Neuronal stem cell (in vitro differentiated cells): ENCODE data around the gene PLA2G12A.

Experiments used
- DNase-seq: peaks from one replicate; pipeline ENCODE4 v3.0.0-alpha.2; 2013; ENCODE audit warnings: low spot score
- H2AFZ ChIP-seq: one replicate; pipeline ENCODE4 v1.6.1; 2013; ENCODE audit warnings: mild to moderate bottlenecking, low read length, inconsistent platforms
- H2AK5ac ChIP-seq: 2 replicates; pipeline ENCODE4 v1.6.1; 2013; ENCODE audit warnings: low read depth, mild to moderate bottlenecking, inconsistent platforms, low read length, moderate library complexity, mixed read lengths
- H2BK120ac ChIP-seq: 2 replicates; pipeline ENCODE4 v1.6.1; 2013; ENCODE audit warnings: low read depth, mild to moderate bottlenecking, inconsistent platforms, low read length, moderate library complexity, mixed read lengths
- H2BK12ac ChIP-seq: one replicate; pipeline ENCODE4 v1.6.1; 2013; ENCODE audit warnings: low read length, inconsistent platforms
- H2BK15ac ChIP-seq: 2 replicates; pipeline ENCODE4 v1.6.1; 2013; ENCODE audit warnings: mild to moderate bottlenecking, low read length, inconsistent platforms, mixed read lengths
- H2BK5ac ChIP-seq: one replicate; pipeline ENCODE4 v1.6.1; 2013; ENCODE audit warnings: inconsistent platforms, mild to moderate bottlenecking, low read length, moderate library complexity
- H3K14ac ChIP-seq: one replicate; pipeline ENCODE4 v1.6.1; 2013; ENCODE audit warnings: low read length, inconsistent platforms
- H3K18ac ChIP-seq: 2 replicates; pipeline ENCODE4 v1.6.1; 2013; ENCODE audit warnings: low read length, inconsistent platforms
- H3K23ac ChIP-seq: 2 replicates; pipeline ENCODE4 v1.6.1; 2013; ENCODE audit warnings: low read depth, mild to moderate bottlenecking, mixed read lengths, low read length, inconsistent platforms; ENCODE audit not compliant: poor library complexity
- H3K27ac ChIP-seq: replicated peaks from 3 replicates; pipeline ENCODE4 v1.5.1; 2013; ENCODE audit warnings: low read length, inconsistent platforms
- H3K27me3 ChIP-seq, 3 experiments: 2 replicates each; pipeline ENCODE4 v1.6.1; 2013; ENCODE audit warnings: low read length in 3 of 3, mild to moderate bottlenecking in 2 of 3, inconsistent platforms in 1 of 3, low read depth in 1 of 3, mixed read lengths in 1 of 3, moderate library complexity in 1 of 3; ENCODE audit not compliant: control insufficient read depth in 3 of 3, insufficient read depth in 3 of 3
- H3K36me3 ChIP-seq, 2 donors: replicated peaks in 1 of 2; 2 replicates each; pipeline ENCODE4 v1.6.1; 2013; ENCODE audit warnings: low read length in 2 of 2; ENCODE audit not compliant: control insufficient read depth in 2 of 2, insufficient read depth in 2 of 2
- H3K4ac ChIP-seq: 2 replicates; pipeline ENCODE4 v1.6.1; 2013; ENCODE audit warnings: inconsistent platforms, mild to moderate bottlenecking, low read length, moderate library complexity
- H3K4me1 ChIP-seq, 2 donors: 1 replicate in 1 of 2; 2 replicates in 1 of 2; pipeline ENCODE4 v1.6.1; 2013; ENCODE audit warnings: low read length in 2 of 2, low read depth in 1 of 2; ENCODE audit not compliant: control insufficient read depth in 2 of 2, insufficient read depth in 1 of 2
- H3K4me2 ChIP-seq: one replicate; pipeline ENCODE4 v1.6.1; 2013; ENCODE audit warnings: mild to moderate bottlenecking, low read length, inconsistent platforms; ENCODE audit not compliant: insufficient read depth, poor library complexity, severe bottlenecking
- H3K4me3 ChIP-seq, 2 donors: 2 replicates each; pipeline ENCODE4 v1.5.1; 2013; ENCODE audit warnings: low read length in 2 of 2, mild to moderate bottlenecking in 2 of 2, inconsistent platforms in 1 of 2, moderate library complexity in 1 of 2
- H3K79me1 ChIP-seq: one replicate; pipeline ENCODE4 v1.6.1; 2013; ENCODE audit warnings: low read depth, mild to moderate bottlenecking, inconsistent platforms, low read length, moderate library complexity
- H3K9ac ChIP-seq: one replicate; pipeline ENCODE4 v1.6.1; 2013; ENCODE audit warnings: mild to moderate bottlenecking, low read depth, low read length, inconsistent platforms; ENCODE audit not compliant: poor library complexity
- H3K9me3 ChIP-seq, 2 donors: replicated peaks in 1 of 2; 2 replicates each; pipeline versions ENCODE3 to v1.6.1; 2013; ENCODE audit warnings: low read length in 2 of 2, mild to moderate bottlenecking in 2 of 2, inconsistent platforms in 1 of 2, low read depth in 1 of 2, mixed read lengths in 1 of 2, moderate library complexity in 1 of 2; ENCODE audit not compliant: control insufficient read depth in 2 of 2, insufficient read depth in 1 of 2
- H4K8ac ChIP-seq: one replicate; pipeline ENCODE4 v1.6.1; 2013; ENCODE audit warnings: low read depth, mild to moderate bottlenecking, inconsistent platforms, low read length, moderate library complexity
- H4K91ac ChIP-seq: one replicate; pipeline ENCODE4 v1.6.1; 2013; ENCODE audit warnings: low read length, low read depth, mild to moderate bottlenecking, inconsistent platforms; ENCODE audit not compliant: poor library complexity
- WGBS, 2 donors: extraction: QIAGEN DNeasy Blood & Tissue Kit; methylation state at CpG; one replicate each; pipeline ENCODE4 v1.1.7; 2013; ENCODE audit warnings: missing lambda C conversion rate in 2 of 2, mixed read lengths in 1 of 2; ENCODE audit not compliant: insufficient read length in 2 of 2, insufficient replicate concordance in 1 of 2; ENCODE audit errors: extremely low coverage in 2 of 2; 5-methylcytosine and 5-hydroxymethylcytosine counted together

Gene PLA2G12A

DNA sequence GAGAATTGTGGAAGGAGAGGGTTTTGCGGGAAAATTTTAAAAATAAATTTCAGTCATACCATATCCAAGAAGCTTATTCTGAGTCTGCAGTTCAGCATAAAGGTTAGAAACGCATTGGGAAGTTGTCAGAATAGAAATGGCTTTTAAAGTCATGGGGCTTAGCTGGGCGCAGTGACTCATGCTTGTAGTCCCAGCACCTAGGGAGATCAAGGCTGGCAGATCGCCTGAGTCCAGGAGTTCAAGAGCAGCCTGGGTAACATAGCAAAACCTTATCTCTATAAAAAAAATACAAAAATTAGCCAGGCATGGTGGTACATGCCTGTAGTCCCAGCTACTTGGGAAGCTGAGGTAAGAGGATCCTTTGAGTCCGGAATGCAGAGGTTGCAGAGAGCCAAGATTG, 3.9 kb upstream of the PLA2G12A start:
- Histone ChIP-seq H3K27ac (no peak overlapping the region), H3K79me1 (peaks cover 2% of the 10 kb centered on the region), H3K36me3 (no peaks in the 10 kb centered on the region), H3K23ac (no peak overlapping the region), H2BK15ac (no peak overlapping the region), H3K4me2 (no peak overlapping the region), H2AK5ac (no peak overlapping the region), H4K91ac (no peak overlapping the region), H3K18ac (no peak overlapping the region), H3K4me3 (no peak overlapping the region), H3K4me1 (peaks cover 0 to 3% of the 10 kb centered on the region in 2 donors), H2AFZ (no peak overlapping the region), H3K27me3 (peaks cover 0 to 16% (median 9%) of the 10 kb centered on the region in 3 experiments), H2BK5ac (no peak overlapping the region), H3K9me3 (no peaks in the 10 kb centered on the region), H2BK120ac (no peak overlapping the region), H2BK12ac (no peak overlapping the region), H4K8ac (no peak overlapping the region), H3K9ac (no peak overlapping the region), H3K14ac (no peak overlapping the region), H3K4ac (no peak overlapping the region)
- no CpG with 5 or more reads among the region's 5 CpGs for WGBS, 2 donors
- DNase-seq: no peak

DNA sequence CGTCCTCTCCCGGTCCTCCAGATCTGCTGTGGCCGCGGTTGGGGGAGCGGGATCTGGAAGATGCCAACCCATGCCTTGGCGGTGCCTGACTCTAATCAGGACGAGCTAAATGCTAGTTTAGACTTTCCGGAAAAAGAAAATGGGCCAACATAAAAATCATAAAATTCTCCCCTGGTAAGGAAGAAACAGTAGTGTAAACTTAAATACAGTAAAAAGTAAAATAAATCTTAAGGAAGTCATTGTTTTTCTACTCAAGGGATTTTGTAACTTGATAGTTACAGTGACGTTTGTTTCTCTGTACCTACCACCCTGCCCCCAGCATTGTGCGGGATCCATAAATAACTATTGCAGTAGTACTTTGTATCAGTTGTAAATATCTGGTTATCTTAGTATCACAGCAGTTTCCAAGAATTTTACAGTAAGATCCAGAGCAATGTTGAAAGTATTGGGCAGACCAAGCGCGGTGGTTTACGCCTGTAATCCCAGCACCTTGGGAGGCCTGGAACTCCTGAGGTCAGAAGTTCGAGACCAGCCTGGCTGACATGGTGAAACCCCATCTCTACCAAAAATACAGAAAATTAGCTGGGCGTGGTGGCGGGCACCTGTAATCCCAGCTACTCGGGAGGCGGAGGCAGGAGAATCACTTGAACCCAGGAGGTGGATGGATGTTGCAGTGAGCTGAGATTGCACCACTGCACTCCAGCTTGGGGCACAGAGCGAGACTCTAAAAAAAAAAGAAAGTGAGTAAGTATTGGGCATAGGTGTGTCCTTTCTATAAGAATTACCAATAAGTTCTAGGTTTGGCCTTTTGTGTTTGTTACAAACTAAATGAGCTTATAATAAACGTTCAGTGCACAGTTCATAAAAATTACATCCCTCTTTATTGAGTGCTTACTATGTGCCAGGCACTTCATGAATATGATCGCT, 1.0 kb upstream of the PLA2G12A start:
- Histone ChIP-seq H3K4me2 (peak overlapping the region; percentile 90), H2AFZ (peak overlapping the region; percentile 98), H2BK5ac (no peak overlapping the region), H3K9ac (peak overlapping the region; percentile 87), H4K91ac (no peak overlapping the region), H3K27me3 (peaks cover 0 to 13% (median 9%) of the 10 kb centered on the region in 3 experiments), H3K36me3 (no peaks in the 10 kb centered on the region), H3K27ac (no peak overlapping the region), H3K14ac (no peak overlapping the region), H2BK12ac (no peak overlapping the region), H2BK15ac (no peak overlapping the region), H3K18ac (peak overlapping the region; percentile 92), H2AK5ac (no peak overlapping the region), H3K4me1 (peaks cover 0 to 3% of the 10 kb centered on the region in 2 donors), H3K79me1 (peaks cover 2% of the 10 kb centered on the region), H2BK120ac (no peak overlapping the region), H4K8ac (no peak overlapping the region), H3K23ac (peak overlapping the region; percentile 6), H3K4ac (no peak overlapping the region), H3K9me3 (no peaks in the 10 kb centered on the region), H3K4me3 (peak overlapping the region; percentile 87 to 98)
- no peak for DNase-seq
- no CpG with 5 or more reads among the region's 21 CpGs for WGBS, 2 donors

DNA sequence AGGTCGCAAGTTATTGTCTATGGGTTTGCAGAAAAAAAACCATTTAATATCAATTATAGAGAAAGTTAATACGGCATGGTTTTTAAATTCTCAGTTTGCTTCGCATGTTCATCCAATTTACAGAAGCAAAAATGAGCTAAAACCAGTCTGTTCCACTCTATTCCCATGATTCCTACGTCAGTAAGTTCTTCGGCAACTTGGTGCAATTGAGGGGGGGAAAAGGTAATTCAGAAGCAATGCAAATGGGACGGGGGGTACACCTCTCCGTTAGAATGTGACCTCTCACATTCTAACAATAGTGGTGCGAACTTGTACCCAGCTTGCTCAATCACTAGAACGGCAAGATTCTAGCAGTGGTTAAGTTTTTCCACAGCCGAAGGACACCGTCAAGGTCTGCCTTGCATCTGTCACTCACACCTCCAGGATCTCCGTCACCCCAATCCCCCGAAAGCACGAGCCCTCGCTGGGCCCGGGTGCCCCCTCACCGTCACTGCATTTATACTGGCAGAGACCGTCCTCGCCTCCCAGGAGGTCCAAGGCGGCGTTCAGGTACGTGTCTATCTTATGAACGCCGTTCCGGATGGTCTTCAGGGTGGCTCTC, 653 bp downstream of the PLA2G12A start:
- Histone ChIP-seq H3K4me3 (peak overlapping the region; percentile 97 to 98), H3K14ac (peak overlapping the region; percentile 82), H3K18ac (peak overlapping the region; percentile 85), H3K4me2 (peak overlapping the region; percentile 86), H2AK5ac (no peak overlapping the region), H2BK15ac (no peak overlapping the region), H4K8ac (peak overlapping the region; percentile 17), H2AFZ (peak overlapping the region; percentile 98), H3K36me3 (no peaks in the 10 kb centered on the region), H2BK5ac (no peak overlapping the region), H3K79me1 (peaks cover 2% of the 10 kb centered on the region), H2BK120ac (no peak overlapping the region), H2BK12ac (no peak overlapping the region), H3K9me3 (no peaks in the 10 kb centered on the region), H3K23ac (peak overlapping the region; percentile 89), H3K4me1 (peaks cover 0 to 3% of the 10 kb centered on the region in 2 donors), H4K91ac (peak overlapping the region; percentile 22), H3K4ac (no peak overlapping the region), H3K9ac (peak overlapping the region; percentile 90), H3K27me3 (peaks cover 0 to 13% (median 9%) of the 10 kb centered on the region in 3 experiments), H3K27ac (no peak overlapping the region)
- DNase-seq: no peak
- no CpG with 5 or more reads among the region's 25 CpGs for WGBS, 2 donors

DNA sequence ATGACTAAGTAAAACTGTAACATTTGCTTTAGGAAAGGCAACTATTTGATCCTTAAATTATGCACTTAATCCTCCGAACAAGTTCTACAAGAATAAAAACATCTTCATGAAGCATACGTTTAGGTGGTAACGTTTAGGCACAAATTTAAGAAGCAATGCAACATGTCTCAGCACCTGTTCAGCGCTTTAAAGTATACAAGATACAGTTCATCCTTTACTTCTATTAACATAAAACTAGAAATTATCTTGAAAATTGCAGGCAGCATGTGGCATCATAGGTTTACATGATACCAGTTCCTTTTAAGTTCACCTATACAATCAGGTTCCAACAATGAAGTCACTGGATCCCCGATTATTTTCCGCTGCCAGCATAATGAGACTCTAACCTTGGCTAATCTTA, 1.5 kb downstream of the PLA2G12A start:
- Histone ChIP-seq H3K23ac (no peak overlapping the region), H3K14ac (no peak overlapping the region), H2AFZ (no peak overlapping the region), H3K4me3 (no peak overlapping the region), H3K36me3 (no peaks in the 10 kb centered on the region), H3K9ac (no peak overlapping the region), H3K9me3 (no peaks in the 10 kb centered on the region), H3K4me2 (no peak overlapping the region), H3K27ac (no peak overlapping the region), H4K8ac (no peak overlapping the region), H2BK15ac (no peak overlapping the region), H3K4me1 (peaks cover 0 to 3% of the 10 kb centered on the region in 2 donors), H4K91ac (no peak overlapping the region), H3K18ac (no peak overlapping the region), H3K4ac (no peak overlapping the region), H3K79me1 (peaks cover 2% of the 10 kb centered on the region), H3K27me3 (peaks cover 0 to 13% (median 9%) of the 10 kb centered on the region in 3 experiments), H2AK5ac (no peak overlapping the region), H2BK12ac (no peak overlapping the region), H2BK5ac (no peak overlapping the region), H2BK120ac (no peak overlapping the region)
- no peak for DNase-seq
- WGBS, 2 donors: no CpG with 5 or more reads among the region's 6 CpGs
